ENCODE results near the gene PKN1.
A peak's percentile ranks its signal among the peaks of the same experiment; 100 is the strongest.
"Not testable (repeated sequence)": the region's sequence is repeated elsewhere in the genome, so short reads cannot be mapped to it uniquely, and the experiment has no call there.

The PKN1 gene

DNA sequence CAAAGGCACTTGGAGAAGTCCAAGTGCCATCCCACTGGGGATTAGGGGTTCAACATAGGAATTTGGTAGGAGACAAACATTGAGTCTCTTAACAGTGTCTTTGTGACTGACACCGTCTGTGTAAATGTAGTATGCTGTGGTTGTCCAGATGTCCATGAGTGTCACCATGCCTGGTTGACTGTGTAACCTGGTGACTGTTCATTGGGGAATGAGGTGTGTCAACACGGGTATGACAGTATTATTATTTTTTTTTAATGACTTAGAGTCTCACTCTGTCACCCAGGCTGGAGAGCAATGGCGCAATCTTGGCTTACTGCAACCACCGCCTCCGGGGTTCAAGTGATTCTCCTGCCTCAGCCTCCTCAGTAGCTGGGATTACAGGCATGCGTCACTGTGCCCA lies 16.2 kb downstream of the PKN1 start:
- Mint-ChIP-seq H3K4me3 (no peak overlapping the region), H3K9me3 (no peaks in the 10 kb centered on the region), H3K27me3 (ENCODE audit: low read depth, poor library complexity) (no peaks in the 10 kb centered on the region), H3K36me3 (ENCODE audit: low read depth) (peaks cover 56% of the 10 kb centered on the region), H3K4me1 (no peaks in the 10 kb centered on the region), H3K27ac (no peak overlapping the region)
- DNase-seq, result no peak
- TF ChIP-seq, protein P1, sequence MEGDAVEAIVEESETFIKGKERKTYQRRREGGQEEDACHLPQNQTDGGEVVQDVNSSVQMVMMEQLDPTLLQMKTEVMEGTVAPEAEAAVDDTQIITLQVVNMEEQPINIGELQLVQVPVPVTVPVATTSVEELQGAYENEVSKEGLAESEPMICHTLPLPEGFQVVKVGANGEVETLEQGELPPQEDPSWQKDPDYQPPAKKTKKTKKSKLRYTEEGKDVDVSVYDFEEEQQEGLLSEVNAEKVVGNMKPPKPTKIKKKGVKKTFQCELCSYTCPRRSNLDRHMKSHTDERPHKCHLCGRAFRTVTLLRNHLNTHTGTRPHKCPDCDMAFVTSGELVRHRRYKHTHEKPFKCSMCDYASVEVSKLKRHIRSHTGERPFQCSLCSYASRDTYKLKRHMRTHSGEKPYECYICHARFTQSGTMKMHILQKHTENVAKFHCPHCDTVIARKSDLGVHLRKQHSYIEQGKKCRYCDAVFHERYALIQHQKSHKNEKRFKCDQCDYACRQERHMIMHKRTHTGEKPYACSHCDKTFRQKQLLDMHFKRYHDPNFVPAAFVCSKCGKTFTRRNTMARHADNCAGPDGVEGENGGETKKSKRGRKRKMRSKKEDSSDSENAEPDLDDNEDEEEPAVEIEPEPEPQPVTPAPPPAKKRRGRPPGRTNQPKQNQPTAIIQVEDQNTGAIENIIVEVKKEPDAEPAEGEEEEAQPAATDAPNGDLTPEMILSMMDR (IDR thresholded peaks at IDR 0.05), result no peak

GRCh38 chr19:14450168-14450874 lies 17.2 kb downstream of the PKN1 start:
- TF ChIP-seq, protein P1 (IDR thresholded peaks at IDR 0.05), result no peak
- Mint-ChIP-seq H3K27ac (peak overlapping the region; percentile 38), H3K27me3 (ENCODE audit: low read depth, poor library complexity) (no peaks in the 10 kb centered on the region), H3K9me3 (no peaks in the 10 kb centered on the region), H3K4me1 (no peaks in the 10 kb centered on the region), H3K36me3 (ENCODE audit: low read depth) (peaks cover 59% of the 10 kb centered on the region), H3K4me3 (no peak overlapping the region)
- DNase-seq, result peak; percentile 77

DNA sequence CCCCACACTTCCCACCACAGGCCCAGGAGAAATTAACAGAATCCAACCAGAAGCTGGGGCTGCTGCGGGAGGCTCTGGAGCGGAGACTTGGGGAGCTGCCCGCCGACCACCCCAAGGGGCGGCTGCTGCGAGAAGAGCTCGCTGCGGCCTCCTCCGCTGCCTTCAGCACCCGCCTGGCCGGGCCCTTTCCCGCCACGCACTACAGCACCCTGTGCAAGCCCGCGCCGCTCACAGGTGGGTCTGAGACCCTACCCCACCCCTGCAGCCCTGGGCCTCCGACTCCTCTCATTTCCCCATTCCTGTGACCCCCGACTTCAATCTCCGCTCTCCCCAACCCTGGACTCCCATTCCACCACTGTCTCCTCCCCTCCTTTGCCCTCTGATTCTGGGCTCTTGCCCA lies 17.8 kb downstream of the PKN1 start:
- Mint-ChIP-seq H3K4me3 (no peak overlapping the region), H3K4me1 (no peaks in the 10 kb centered on the region), H3K9me3 (no peaks in the 10 kb centered on the region), H3K27ac (no peak overlapping the region), H3K27me3 (ENCODE audit: low read depth, poor library complexity) (no peaks in the 10 kb centered on the region), H3K36me3 (ENCODE audit: low read depth) (peaks cover 59% of the 10 kb centered on the region)
- DNase-seq, result no peak
- TF ChIP-seq, protein P1 (IDR thresholded peaks at IDR 0.05), result no peak

DNA sequence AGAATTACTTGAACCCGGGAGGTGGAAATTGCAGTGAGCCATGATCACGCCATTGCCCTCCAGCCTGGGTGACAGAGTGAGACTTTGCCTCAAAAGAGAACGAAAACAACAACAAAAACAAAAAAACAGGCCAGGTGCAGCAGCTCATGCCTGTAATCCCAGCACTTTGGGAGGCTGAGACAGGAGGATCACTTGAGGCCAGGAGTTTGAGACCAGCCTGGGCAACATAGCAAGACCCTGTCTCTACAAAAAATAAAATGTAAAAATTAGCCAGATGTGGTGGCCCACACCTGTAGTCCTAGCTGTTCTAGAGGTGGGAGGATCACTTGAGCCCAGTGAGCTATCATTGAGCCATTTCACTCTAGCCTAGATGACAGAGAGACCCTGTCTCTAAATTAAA lies 19.2 kb downstream of the PKN1 start:
- not testable (repeated sequence) for H3K27me3 Mint-ChIP-seq (ENCODE audit: low read depth, poor library complexity); H3K4me1 Mint-ChIP-seq; DNase-seq; H3K4me3 Mint-ChIP-seq; H3K27ac Mint-ChIP-seq; H3K9me3 Mint-ChIP-seq
- peaks cover 49% of the 10 kb centered on the region for H3K36me3 Mint-ChIP-seq (ENCODE audit: low read depth)

GRCh38 chr19:14459703-14460102 lies 26.6 kb downstream of the PKN1 start:
- H3K4me1 Mint-ChIP-seq, result no peaks in the 10 kb centered on the region
- TF ChIP-seq, protein P1 (IDR thresholded peaks at IDR 0.05), result no peak
- no peak overlapping the region for H3K27ac Mint-ChIP-seq
- no peak for DNase-seq
- peaks cover 35% of the 10 kb centered on the region for H3K36me3 Mint-ChIP-seq (ENCODE audit: low read depth)
- H3K4me3 Mint-ChIP-seq, result no peak overlapping the region
- H3K27me3 Mint-ChIP-seq (ENCODE audit: low read depth, poor library complexity), result peaks cover 2% of the 10 kb centered on the region
- H3K9me3 Mint-ChIP-seq, result no peaks in the 10 kb centered on the region

DNA sequence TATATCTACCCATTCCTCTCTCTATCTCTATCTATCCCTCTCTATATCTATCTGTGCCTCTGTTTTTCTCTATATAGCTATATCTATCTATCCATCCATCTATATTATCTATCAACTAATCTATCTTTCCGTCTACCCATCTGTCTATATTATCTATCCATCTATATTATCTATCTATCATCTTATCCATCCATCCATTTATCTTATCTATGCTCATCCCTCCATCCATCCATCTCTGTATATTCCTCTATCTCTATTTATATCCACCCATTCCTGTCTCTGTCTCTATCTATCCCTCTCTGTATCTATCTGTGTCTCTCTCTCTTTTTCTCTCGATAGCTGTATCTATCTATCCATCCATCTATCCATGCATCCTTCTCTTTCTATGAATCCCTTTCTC lies 27.8 kb downstream of the PKN1 start:
- Mint-ChIP-seq H3K9me3 (no peaks in the 10 kb centered on the region), H3K27ac (no peak overlapping the region), H3K27me3 (ENCODE audit: low read depth, poor library complexity) (peaks cover 2% of the 10 kb centered on the region), H3K4me1 (no peaks in the 10 kb centered on the region), H3K36me3 (ENCODE audit: low read depth) (peaks cover 33% of the 10 kb centered on the region), H3K4me3 (no peak overlapping the region)
- DNase-seq, result no peak
- TF ChIP-seq, protein P1 (IDR thresholded peaks at IDR 0.05), result no peak

DNA sequence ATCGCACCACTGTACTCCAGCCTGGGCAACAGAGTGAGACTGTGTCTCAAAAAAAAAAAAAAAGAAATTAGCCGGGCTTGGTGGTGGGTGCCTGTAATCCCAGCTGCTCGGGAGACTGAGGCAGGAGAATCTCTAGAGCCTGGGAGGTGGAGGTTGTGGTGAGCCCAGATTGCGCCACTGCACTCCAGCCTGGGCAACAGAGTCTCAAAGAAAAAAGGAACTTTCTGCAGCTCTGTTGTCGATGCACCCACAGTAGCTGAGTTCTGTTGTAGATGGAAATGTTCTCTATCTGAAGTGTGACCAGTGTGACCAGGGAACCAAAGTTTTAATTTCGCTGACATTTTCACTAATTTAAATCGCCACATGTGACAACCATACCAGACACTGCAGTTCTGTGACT lies 29.3 kb downstream of the PKN1 start:
- H3K9me3 Mint-ChIP-seq; H3K27ac Mint-ChIP-seq; H3K4me3 Mint-ChIP-seq; H3K4me1 Mint-ChIP-seq; DNase-seq; H3K27me3 Mint-ChIP-seq (ENCODE audit: low read depth, poor library complexity): not testable (repeated sequence)
- peaks cover 37% of the 10 kb centered on the region for H3K36me3 Mint-ChIP-seq (ENCODE audit: low read depth)
